ENCODE measurements around the gene MRGPRD. TPM values are rescaled to one million over a fixed set of nuclear protein-coding genes. Genes with fewer than 3 reads are reported as not detected.

The MRGPRD gene
- total and polyA plus RNA-seq, 2 of the 8 experiments (the other 6 are each of a cell fraction or from before 2014, with no cell fraction given): not detected

DNA sequence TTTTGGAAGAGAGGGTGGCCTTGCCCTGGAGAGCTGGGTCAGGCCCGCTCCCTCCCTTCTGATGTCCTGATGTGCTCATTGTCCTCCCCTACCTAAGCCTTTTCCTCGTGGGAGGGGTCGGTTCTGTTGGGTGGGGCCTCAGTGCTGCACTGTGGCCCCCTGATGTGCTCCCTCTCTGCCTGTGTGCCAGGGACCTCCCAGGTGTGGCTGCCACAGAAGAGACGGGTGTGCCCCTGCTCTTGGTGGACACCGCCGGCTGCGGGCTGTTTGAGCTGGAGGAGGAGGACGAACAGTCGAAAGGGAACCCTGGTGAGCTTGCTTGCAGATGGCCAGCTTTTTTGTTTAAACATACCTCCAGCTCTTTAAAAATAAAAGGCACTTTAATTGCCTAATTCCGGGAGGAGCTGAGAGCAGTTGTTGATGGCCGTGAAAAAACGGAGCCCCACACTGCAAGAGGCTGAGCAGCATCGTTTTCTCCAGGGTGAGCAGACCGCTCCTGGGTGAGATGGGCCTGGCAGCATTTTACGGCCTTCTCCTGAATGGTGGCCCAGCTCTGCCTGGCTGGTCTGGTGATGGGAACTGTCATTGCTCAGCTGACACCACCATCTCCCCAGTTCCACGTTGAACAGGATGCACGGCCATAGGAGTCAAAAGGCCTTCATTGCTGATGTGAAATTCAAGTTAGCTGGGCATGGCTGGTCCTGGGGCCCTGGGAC lies 47.0 kb downstream of the MRGPRD start:
- Histone ChIP-seq H3K4me3 (ENCODE audit: extremely low read depth in 1 of 4, insufficient read depth in 2 of 4, low read depth in 3 of 4, low read length in 4 of 4) (no peak overlapping the region), H2BK12ac (ENCODE audit: low read depth, low read length) (no peak overlapping the region), H3K9me3 (ENCODE audit: insufficient read depth in 2 of 2, low read depth in 1 of 2, low read length in 1 of 2) (no peaks in the 10 kb centered on the region), H3K27ac (ENCODE audit: low read depth, low read length) (no peak overlapping the region), H2AK5ac (ENCODE audit: low read depth, low read length) (no peak overlapping the region), H3K18ac (ENCODE audit: extremely low read depth, low read length) (no peak overlapping the region), H3K79me1 (ENCODE audit: low read depth, low read length) (no peaks in the 10 kb centered on the region; the same call in 1 of the 2 replicates), H2BK5ac (ENCODE audit: low read depth, low read length) (no peak overlapping the region), H4K8ac (ENCODE audit: extremely low read depth, insufficient read depth, low read length) (no peak overlapping the region), H3K14ac (ENCODE audit: insufficient read length) (no peak overlapping the region), H2BK120ac (replicated peaks; ENCODE audit: low read depth, low read length) (no peak overlapping the region), H4K20me1 (replicated peaks in 1 of 2; ENCODE audit: control insufficient read depth in 1 of 2, insufficient read depth in 2 of 2, low read length in 2 of 2) (peaks cover 3 to 4% of the 10 kb centered on the region in 2 experiments), H3K27me3 (replicated peaks in 1 of 4; ENCODE audit: control insufficient read depth in 3 of 4, extremely low read depth in 1 of 4, insufficient read depth in 3 of 4, low read length in 3 of 4) (no peaks in the 10 kb centered on the region), H2BK15ac (ENCODE audit: low read length) (no peak overlapping the region), H3K4me2 (ENCODE audit: insufficient read depth in 1 of 2, low read depth in 2 of 2, low read length in 2 of 2) (no peak overlapping the region), H3K23me2 (ENCODE audit: low read depth, low read length) (no peaks in the 10 kb centered on the region), H3K79me2 (ENCODE audit: control insufficient read depth in 1 of 2, insufficient read depth in 2 of 2, low read length in 2 of 2) (no peaks in the 10 kb centered on the region), H3K4ac (replicated peaks; ENCODE audit: insufficient read length, low read depth, low read length) (no peak overlapping the region), H3K36me3 (ENCODE audit: control insufficient read depth in 2 of 4, insufficient read depth in 4 of 4, low read length in 3 of 4) (peaks cover 7 to 29% (median 17%) of the 10 kb centered on the region in 4 experiments; a peak in 6 of 8 replicates), H3K23ac (ENCODE audit: insufficient read length) (no peak overlapping the region), H2BK20ac (ENCODE audit: low read length) (no peak overlapping the region), H3K4me1 (replicated peaks in 1 of 4; ENCODE audit: control insufficient read depth in 3 of 4, insufficient read depth in 4 of 4, low read length in 3 of 4) (no peaks in the 10 kb centered on the region), H3K9ac (replicated peaks in 1 of 4; ENCODE audit: extremely low read depth in 1 of 4, low read depth in 3 of 4, low read length in 3 of 4) (no peak overlapping the region), H4K5ac (ENCODE audit: insufficient read length, low read depth, low read length) (no peak overlapping the region), H2AFZ (ENCODE audit: low read length) (no peak overlapping the region), H3K56ac (replicated peaks; ENCODE audit: insufficient read length, low read depth, low read length) (no peak overlapping the region), H4K91ac (replicated peaks; ENCODE audit: insufficient read length, low read length) (no peak overlapping the region)
- WGBS, 2 experiments (ENCODE audit: extremely low coverage in 1 of 2, insufficient coverage in 1 of 2, insufficient read length in 1 of 2, insufficient replicate concordance in 2 of 2, low coverage in 1 of 2, low lambda C conversion rate in 2 of 2, missing lambda C conversion rate in 1 of 2): 95% methylated on average over 17 of the region's 17 CpGs; no CpG with 5 or more reads in 1 of the 2 experiments
- CTCF ChIA-PET (ENCODE audit: partially characterized antibody): interaction anchor here (0.7 to 2.6 kb wide), 5 partner anchors 14 to 121 kb away, joined by 3 to 6 read pairs (median 3); no protein-coding TSS in a partner anchor
- FAIRE-seq: no peak
- no peak for DNase-seq (ENCODE audit: low read depth in 1 of 2, low spot score in 2 of 2)
- POLR2A ChIA-PET (ENCODE audit: partially characterized antibody): interaction anchor here (1.4 kb wide), 1 partner anchor 9 kb away, joined by 5 read pairs; no protein-coding TSS in a partner anchor
- TF ChIP-seq KDM1A (IDR thresholded peaks at IDR 0.05; ENCODE audit: borderline replicate concordance, low read length): no peak
- TF ChIP-seq SIN3A (conservative IDR thresholded peaks at IDR 0.05 in 1 of 2, IDR thresholded peaks at IDR 0.05 in 1 of 2; ENCODE audit: low read depth in 1 of 2, low read length in 2 of 2): no peak
- no peak for TF ChIP-seq EGR1 (IDR thresholded peaks at IDR 0.05; ENCODE audit: borderline replicate concordance, low read depth, low read length)
- TF ChIP-seq EZH2 (IDR thresholded peaks at IDR 0.05; ENCODE audit: low read depth, low read length, severe bottlenecking): no peak
- TF ChIP-seq SIRT6 (IDR thresholded peaks at IDR 0.05; ENCODE audit: low read length): no peak
- TF ChIP-seq, protein P1, sequence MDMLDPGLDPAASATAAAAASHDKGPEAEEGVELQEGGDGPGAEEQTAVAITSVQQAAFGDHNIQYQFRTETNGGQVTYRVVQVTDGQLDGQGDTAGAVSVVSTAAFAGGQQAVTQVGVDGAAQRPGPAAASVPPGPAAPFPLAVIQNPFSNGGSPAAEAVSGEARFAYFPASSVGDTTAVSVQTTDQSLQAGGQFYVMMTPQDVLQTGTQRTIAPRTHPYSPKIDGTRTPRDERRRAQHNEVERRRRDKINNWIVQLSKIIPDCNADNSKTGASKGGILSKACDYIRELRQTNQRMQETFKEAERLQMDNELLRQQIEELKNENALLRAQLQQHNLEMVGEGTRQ (IDR thresholded peaks at IDR 0.05; ENCODE audit: low read length): no peak
- no peak for TF ChIP-seq RXRA (IDR thresholded peaks at IDR 0.05; ENCODE audit: insufficient read depth, low read depth, low read length)
- TF ChIP-seq POU5F1 (IDR thresholded peaks at IDR 0.05; ENCODE audit: low read depth, low read length): no peak
- TF ChIP-seq TCF12 (IDR thresholded peaks at IDR 0.05; ENCODE audit: low read depth, low read length): no peak
- no peak for TF ChIP-seq JUN (IDR thresholded peaks at IDR 0.05; ENCODE audit: low read depth, low read length)
- TF ChIP-seq EP300 (IDR thresholded peaks at IDR 0.05; ENCODE audit: borderline replicate concordance in 1 of 2, low read depth in 2 of 2, low read length in 2 of 2): no peak

Data from H1 (cell line).